Mesothelial cell of epicardium (in vitro differentiated cells): ENCODE measurements around the gene TMTC1. TPM values are rescaled to one million over a fixed set of nuclear protein-coding genes. Genes with fewer than 3 reads are reported as not detected.
A peak's percentile ranks its signal among the peaks of the same experiment; 100 is the strongest.

Experiments
- DNase-seq, 2 experiments: peaks; one replicate each; pipeline ENCODE4 v3.0.0; 2021; ENCODE audit warnings: low spot score in 2 of 2; ENCODE audit not compliant: unreplicated experiment in 2 of 2
- H3K27ac Mint-ChIP-seq: 2 replicates; pipeline ENCODE4 v1.8.0; 2021; ENCODE audit warnings: mixed read lengths
- H3K27me3 Mint-ChIP-seq: 2 replicates; pipeline ENCODE4 v1.8.0; 2021; ENCODE audit warnings: low read depth, mixed read lengths
- H3K36me3 Mint-ChIP-seq: 2 replicates; pipeline ENCODE4 v1.8.0; 2021; ENCODE audit warnings: mixed read lengths
- H3K4me1 Mint-ChIP-seq: 2 replicates; pipeline ENCODE4 v1.8.0; 2021; ENCODE audit warnings: mixed read lengths
- H3K4me3 Mint-ChIP-seq: 2 replicates; pipeline ENCODE4 v1.8.0; 2021; ENCODE audit warnings: mild to moderate bottlenecking, moderate library complexity, mixed read lengths
- H3K9me3 Mint-ChIP-seq: 2 replicates; pipeline ENCODE4 v1.8.0; 2021; ENCODE audit warnings: mixed read lengths
- CTCF ChIP-seq: fragments of 200-600 bp; sonication (generic); IDR thresholded peaks from one replicate; pipeline ENCODE4 v1.5.0; 2021; ENCODE audit warnings: antibody characterized with exemption; ENCODE audit not compliant: unreplicated experiment
- total RNA-seq: library from RNA; stranded (reverse); gene quantifications from 3 replicates; pipeline ENCODE4 v1.2.1, GENCODE V29; 2021

Gene TMTC1
- total RNA-seq, 1 donor from 2014 or later: 1.0 TPM

DNA sequence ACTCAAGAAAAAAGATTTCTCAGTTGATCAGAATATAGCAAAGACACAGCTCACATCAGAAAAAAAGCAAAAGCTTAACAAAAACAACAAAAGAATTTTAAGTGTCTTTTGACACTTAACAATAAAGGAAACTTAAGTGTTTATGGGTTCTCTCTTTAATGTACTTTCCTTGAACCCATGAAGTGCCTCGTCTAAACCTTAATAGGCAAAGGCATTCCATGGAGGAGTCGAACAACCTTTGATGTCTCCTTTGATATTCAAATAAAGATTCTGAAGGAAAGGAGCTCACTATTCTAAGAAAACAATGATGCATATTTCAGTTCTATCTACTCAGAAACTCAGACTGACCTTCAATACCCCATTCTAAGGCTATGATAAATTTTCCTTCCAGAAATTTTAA is 116.7 kb downstream of the TMTC1 start:
- DNase-seq: no peak
- H3K4me3 Mint-ChIP-seq: no peak overlapping the region
- no peaks in the 10 kb centered on the region for H3K27me3 Mint-ChIP-seq
- peaks cover 3% of the 10 kb centered on the region for H3K9me3 Mint-ChIP-seq
- H3K4me1 Mint-ChIP-seq: peaks cover 15% of the 10 kb centered on the region
- H3K27ac Mint-ChIP-seq: peak overlapping the region; percentile 16
- H3K36me3 Mint-ChIP-seq: no peaks in the 10 kb centered on the region
- TF ChIP-seq CTCF: no peak

GRCh38 chr12:29665107-29665506 is 118.6 kb downstream of the TMTC1 start:
- Mint-ChIP-seq H3K36me3 (no peaks in the 10 kb centered on the region), H3K4me1 (peaks cover 14% of the 10 kb centered on the region), H3K4me3 (no peak overlapping the region), H3K27me3 (no peaks in the 10 kb centered on the region), H3K27ac (no peak overlapping the region), H3K9me3 (peaks cover 3% of the 10 kb centered on the region)
- no peak for TF ChIP-seq CTCF
- no peak for DNase-seq

DNA sequence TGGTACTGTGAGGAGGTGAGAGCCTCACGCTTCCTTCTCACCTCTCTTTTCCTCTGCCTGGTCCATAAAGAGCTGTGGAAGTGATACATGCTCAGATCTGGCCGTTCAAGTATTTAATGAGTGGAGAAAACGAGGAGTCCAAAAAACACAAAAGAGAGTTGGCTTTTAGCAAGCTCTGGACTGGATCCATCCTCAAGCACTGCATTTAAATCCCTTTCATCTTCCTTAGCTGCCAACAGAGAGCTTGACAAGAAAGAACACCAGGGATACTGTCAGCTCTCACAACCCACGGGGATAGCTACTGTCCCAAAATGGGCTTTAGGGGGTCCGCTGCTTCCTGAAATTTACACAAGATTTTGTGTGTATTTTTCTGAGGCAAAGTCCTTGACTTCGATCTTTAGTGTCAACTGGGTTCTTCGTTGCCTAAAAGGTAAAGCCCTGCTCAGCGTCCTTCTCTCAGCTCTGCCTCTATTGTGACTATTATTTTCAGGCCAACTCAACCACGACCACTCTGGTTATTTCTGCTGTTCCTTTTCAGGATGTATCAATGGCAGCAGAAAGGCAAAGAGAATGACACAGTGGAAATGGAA is 120.9 kb downstream of the TMTC1 start:
- no peaks in the 10 kb centered on the region for H3K27me3 Mint-ChIP-seq
- H3K36me3 Mint-ChIP-seq: no peaks in the 10 kb centered on the region
- no peak for DNase-seq
- TF ChIP-seq CTCF: no peak
- no peak overlapping the region for H3K27ac Mint-ChIP-seq
- peaks cover 11% of the 10 kb centered on the region for H3K4me1 Mint-ChIP-seq
- no peak overlapping the region for H3K4me3 Mint-ChIP-seq
- H3K9me3 Mint-ChIP-seq: peaks cover 3% of the 10 kb centered on the region

DNA sequence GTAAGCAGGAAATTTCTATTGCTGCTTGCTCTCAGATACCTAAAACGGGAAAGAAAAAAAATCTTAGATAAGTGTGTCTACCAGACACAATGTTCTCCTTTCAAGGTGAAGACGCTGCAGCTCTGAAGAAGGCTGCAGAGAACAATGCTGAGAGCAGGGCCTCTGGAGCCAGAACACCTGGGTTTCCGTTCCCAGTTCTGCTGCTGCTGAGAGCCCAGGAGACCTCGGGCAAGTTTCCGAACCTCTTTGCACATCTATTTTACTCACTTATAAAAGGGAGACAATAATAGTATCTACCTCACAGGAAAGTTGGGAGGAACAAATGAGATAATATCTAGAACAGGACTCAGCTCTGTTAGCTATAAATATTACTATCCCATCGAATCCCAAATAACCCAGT is 122.9 kb downstream of the TMTC1 start:
- Mint-ChIP-seq H3K9me3 (peaks cover 3% of the 10 kb centered on the region), H3K4me3 (no peak overlapping the region), H3K27me3 (no peaks in the 10 kb centered on the region), H3K36me3 (no peaks in the 10 kb centered on the region), H3K27ac (no peak overlapping the region), H3K4me1 (no peaks in the 10 kb centered on the region)
- DNase-seq: no peak
- TF ChIP-seq CTCF: no peak

DNA sequence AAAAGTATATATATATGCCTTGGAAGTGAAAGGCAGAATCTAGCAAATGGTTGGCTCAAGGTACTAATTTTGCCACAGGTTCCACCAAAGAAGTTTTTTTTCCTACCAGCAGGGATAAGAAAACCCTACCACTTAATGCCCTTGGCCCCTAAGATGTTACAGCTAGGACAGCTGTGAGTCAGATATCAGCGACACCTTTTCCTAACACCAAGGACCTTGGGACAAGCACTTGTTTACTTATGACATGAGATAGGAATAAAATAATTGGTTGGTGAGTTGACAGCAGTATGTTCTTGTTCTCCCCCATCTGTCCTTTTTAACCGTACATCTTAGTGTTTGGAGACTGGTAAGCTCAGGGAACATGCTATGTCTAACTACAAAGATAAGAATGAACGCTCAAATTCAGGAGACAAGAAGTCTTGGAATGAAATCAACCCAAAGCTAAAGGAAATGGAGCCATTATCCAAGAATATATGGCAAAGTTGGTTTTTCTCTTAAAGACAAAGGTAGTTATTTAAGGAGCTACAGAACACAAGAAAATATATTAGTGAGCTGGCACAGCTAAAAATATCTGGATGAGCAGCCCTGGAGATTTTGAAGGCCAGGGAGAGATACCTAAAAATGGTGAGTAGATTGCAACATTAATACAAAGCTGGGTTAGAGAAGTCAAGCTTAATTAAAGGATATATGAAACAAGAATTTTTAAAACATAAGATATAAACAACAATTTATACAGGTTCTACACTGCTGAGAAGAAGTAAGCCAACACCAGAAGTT is 126.8 kb downstream of the TMTC1 start:
- no peak for TF ChIP-seq CTCF
- no peaks in the 10 kb centered on the region for H3K4me1 Mint-ChIP-seq
- H3K36me3 Mint-ChIP-seq: no peaks in the 10 kb centered on the region
- H3K27me3 Mint-ChIP-seq: no peaks in the 10 kb centered on the region
- H3K27ac Mint-ChIP-seq: no peak overlapping the region
- no peak for DNase-seq
- peaks cover 6% of the 10 kb centered on the region for H3K9me3 Mint-ChIP-seq
- H3K4me3 Mint-ChIP-seq: no peak overlapping the region
